Measurements from ENCODE around the gene MRPS12. TPM values are rescaled to one million over a fixed set of nuclear protein-coding genes. Genes with fewer than 3 reads are reported as not detected.
A peak's percentile ranks its signal among the peaks of the same experiment; 100 is the strongest.

Gene MRPS12
- total and polyA plus RNA-seq, 10 donors: 23.2 to 47.8 (median 27.7) TPM

- Histone ChIP-seq H3K4me3 (no peak overlapping the region), H3K27me3 (replicated peaks in 1 of 7) (peaks cover 0 to 61% (median 10%) of the 10 kb centered on the region in 7 donors), H3K27ac (no peak overlapping the region), H3K4me1 (peaks cover 8 to 15% (median 11%) of the 10 kb centered on the region in 6 donors), H3K9me3 (no peaks in the 10 kb centered on the region), H3K36me3 (no peaks in the 10 kb centered on the region)
- WGBS, 5 donors: 61 to 77% (median 67%) methylated on average over 4 of the region's 4 CpGs
- no peak for TF ChIP-seq POLR2AphosphoS5 (IDR thresholded peaks at IDR 0.05)
- TF ChIP-seq POLR2A (IDR thresholded peaks at IDR 0.05): no peak
- TF ChIP-seq CTCF (IDR thresholded peaks at IDR 0.05 in 8 of 11, conservative IDR thresholded peaks at IDR 0.05 in 3 of 11): no peak
- peak; percentile 48 for DNase-seq
- intact Hi-C loops (cut with DNase I; ENCODE audit: low total_unique reads): no loop called here
Measured at GRCh38 chr19:38953677-38954076, 22.9 kb downstream of the MRPS12 start.

GRCh38 chr19:38956264-38956663 is 25.5 kb downstream of the MRPS12 start:
- no peak overlapping the region for H3K4me3 ChIP-seq
- WGBS, 5 donors: 83 to 95% (median 87%) methylated on average over 2 of the region's 2 CpGs
- no peaks in the 10 kb centered on the region for H3K36me3 ChIP-seq
- no peaks in the 10 kb centered on the region for H3K9me3 ChIP-seq
- DNase-seq: no peak
- intact Hi-C loops (cut with DNase I; ENCODE audit: low total_unique reads): no loop called here
- H3K27ac ChIP-seq: no peak overlapping the region
- TF ChIP-seq CTCF (IDR thresholded peaks at IDR 0.05 in 8 of 11, conservative IDR thresholded peaks at IDR 0.05 in 3 of 11): no peak
- TF ChIP-seq POLR2AphosphoS5 (IDR thresholded peaks at IDR 0.05): no peak
- no peak for TF ChIP-seq POLR2A (IDR thresholded peaks at IDR 0.05)
- no peaks in the 10 kb centered on the region for H3K4me1 ChIP-seq
- H3K27me3 ChIP-seq (replicated peaks in 1 of 7): peaks cover 0 to 35% (median 0%) of the 10 kb centered on the region in 7 donors

- intact Hi-C loops (cut with DNase I; ENCODE audit: low total_unique reads): no loop called here
- 81 to 89% (median 85%) methylated on average over 2 of the region's 2 CpGs for WGBS, 5 donors
- no peaks in the 10 kb centered on the region for H3K36me3 ChIP-seq
- H3K4me3 ChIP-seq: no peak overlapping the region
- H3K27ac ChIP-seq: no peak overlapping the region
- H3K9me3 ChIP-seq: no peaks in the 10 kb centered on the region
- H3K4me1 ChIP-seq: peaks cover 0 to 8% (median 5%) of the 10 kb centered on the region in 6 donors
- H3K27me3 ChIP-seq (replicated peaks in 1 of 7): peaks cover 0 to 18% (median 0%) of the 10 kb centered on the region in 7 donors
- TF ChIP-seq POLR2AphosphoS5 (IDR thresholded peaks at IDR 0.05) (no peak), CTCF (IDR thresholded peaks at IDR 0.05 in 8 of 11, conservative IDR thresholded peaks at IDR 0.05 in 3 of 11) (no peak), POLR2A (IDR thresholded peaks at IDR 0.05) (no peak)
- DNase-seq: no peak
Measured at GRCh38 chr19:38958301-38958700, 27.6 kb downstream of the MRPS12 start.

- no peak overlapping the region for H3K4me3 ChIP-seq
- TF ChIP-seq CTCF (IDR thresholded peaks at IDR 0.05 in 8 of 11, conservative IDR thresholded peaks at IDR 0.05 in 3 of 11): no peak
- no peak for TF ChIP-seq POLR2AphosphoS5 (IDR thresholded peaks at IDR 0.05)
- TF ChIP-seq POLR2A (IDR thresholded peaks at IDR 0.05): no peak
- no peaks in the 10 kb centered on the region for H3K36me3 ChIP-seq
- peaks cover 0 to 18% (median 0%) of the 10 kb centered on the region in 7 donors for H3K27me3 ChIP-seq (replicated peaks in 1 of 7)
- DNase-seq: no peak
- no peaks in the 10 kb centered on the region for H3K9me3 ChIP-seq
- H3K4me1 ChIP-seq: peaks cover 0 to 8% (median 5%) of the 10 kb centered on the region in 6 donors
- no peak overlapping the region for H3K27ac ChIP-seq
- 80 to 90% (median 87%) methylated on average over 5 of the region's 5 CpGs for WGBS, 5 donors
- intact Hi-C loops (cut with DNase I; ENCODE audit: low total_unique reads): no loop called here
Measured at GRCh38 chr19:38959618-38960017, 28.9 kb downstream of the MRPS12 start.

All from spleen (tissue), 11 donors.